Stimulated activated CD4-positive, alpha-beta T cell treated with anti-CD3 and anti-CD28 coated beads, Interleukin-4, amount 100 ng/mL, for 24 hours (primary cell): Measurements from ENCODE around the gene IL34.
"Not testable (repeated sequence)": the region's sequence is repeated elsewhere in the genome, so short reads cannot be mapped to it uniquely, and the experiment has no call there.

ENCODE experiments used
- DNase-seq: peaks from one replicate; pipeline ENCODE4 v3.0.0-alpha.2; 2020

The IL34 gene

GRCh38 chr16:70632273-70632672, 14.1 kb upstream of the IL34 start:
- DNase-seq = no peak

- not testable (repeated sequence) for DNase-seq
These were observed 12.7 kb upstream of the IL34 start for GRCh38 chr16:70633617-70634016.

GRCh38 chr16:70634861-70635260, 11.5 kb upstream of the IL34 start:
- DNase-seq = no peak

- no peak for DNase-seq
These were observed 10.9 kb upstream of the IL34 start for GRCh38 chr16:70635336-70636016.

- no peak for DNase-seq
These were observed 7.3 kb upstream of the IL34 start for GRCh38 chr16:70638814-70639792.

GRCh38 chr16:70642633-70643032, 3.7 kb upstream of the IL34 start:
- DNase-seq = no peak

GRCh38 chr16:70643264-70643663, 3.1 kb upstream of the IL34 start:
- DNase-seq = not testable (repeated sequence)

GRCh38 chr16:70644763-70645597, 1.4 kb upstream of the IL34 start:
- no peak for DNase-seq

GRCh38 chr16:70647441-70648359, 1.3 kb downstream of the IL34 start:
- DNase-seq = no peak

GRCh38 chr16:70648606-70649005, 2.2 kb downstream of the IL34 start:
- no peak for DNase-seq

- DNase-seq = no peak
These were observed 2.9 kb downstream of the IL34 start for GRCh38 chr16:70649300-70649699.

GRCh38 chr16:70650216-70650615, 3.9 kb downstream of the IL34 start:
- no peak for DNase-seq

GRCh38 chr16:70651524-70651923, 5.2 kb downstream of the IL34 start:
- DNase-seq = no peak

GRCh38 chr16:70652322-70652721, 6.0 kb downstream of the IL34 start:
- DNase-seq = no peak

- no peak for DNase-seq
These were observed 7.0 kb downstream of the IL34 start for GRCh38 chr16:70653406-70653805.

- peak; percentile 82 for DNase-seq
These were observed 7.7 kb downstream of the IL34 start for GRCh38 chr16:70653809-70654771.

GRCh38 chr16:70656065-70656711, 9.8 kb downstream of the IL34 start:
- DNase-seq = no peak

GRCh38 chr16:70656712-70657263, 10.4 kb downstream of the IL34 start:
- no peak for DNase-seq

GRCh38 chr16:70657956-70658355, 11.6 kb downstream of the IL34 start:
- no peak for DNase-seq

GRCh38 chr16:70658921-70659320, 12.6 kb downstream of the IL34 start:
- DNase-seq = no peak
